BE2C (cell line): ENCODE data around the gene LAMB2.

Experiments used
- DNase-seq: peaks from one replicate; pipeline ENCODE4 v3.0.0-alpha.2; 2020
- H3K27me3 ChIP-seq: fragments of 250-450 bp; sonication (Bioruptor Pico); 2 replicates; pipeline ENCODE4 v1.5.1; 2020; ENCODE audit warnings: mild to moderate bottlenecking
- H3K36me3 ChIP-seq: fragments of 250-450 bp; sonication (Bioruptor Pico); 2 replicates; pipeline ENCODE4 v1.5.1; 2020; ENCODE audit warnings: mild to moderate bottlenecking
- H3K4me1 ChIP-seq: fragments of 250-450 bp; sonication (Bioruptor Pico); 2 replicates; pipeline ENCODE4 v1.5.1; 2020
- H3K4me3 ChIP-seq: 2 replicates; pipeline ENCODE4 v1.5.1; 2011; ENCODE audit warnings: low read depth, low read length
- H3K9me3 ChIP-seq: fragments of 250-450 bp; sonication (Bioruptor Pico); 2 replicates; pipeline ENCODE4 v1.5.1; 2020
- TF ChIP-seq, protein P1 (sequence below): IDR thresholded peaks from 2 replicates; pipeline ENCODE4 v1.5.1; 2012; ENCODE audit warnings: mild to moderate bottlenecking, low read depth, low read length

The LAMB2 gene

DNA sequence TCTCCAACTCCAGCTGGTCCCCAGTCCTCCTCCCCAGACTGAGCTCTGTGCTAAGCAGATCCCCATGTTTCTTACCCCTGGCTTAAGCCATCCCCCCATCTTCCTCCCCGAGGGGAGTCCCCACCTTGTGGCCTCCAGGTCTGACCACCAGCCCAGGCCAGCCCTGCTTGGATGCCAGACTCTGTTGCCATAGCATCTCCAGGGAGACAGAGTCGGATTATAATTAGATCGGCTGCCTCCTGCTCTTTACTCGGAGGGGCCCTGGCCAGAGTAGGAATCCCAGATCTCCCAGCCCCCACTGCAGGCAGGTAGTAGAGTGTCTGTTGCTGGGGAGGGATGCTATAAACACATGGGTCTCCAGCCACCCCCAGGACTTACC is 40.9 kb upstream of the LAMB2 start:
- DNase-seq = peak; percentile 69
- TF ChIP-seq, protein P1, sequence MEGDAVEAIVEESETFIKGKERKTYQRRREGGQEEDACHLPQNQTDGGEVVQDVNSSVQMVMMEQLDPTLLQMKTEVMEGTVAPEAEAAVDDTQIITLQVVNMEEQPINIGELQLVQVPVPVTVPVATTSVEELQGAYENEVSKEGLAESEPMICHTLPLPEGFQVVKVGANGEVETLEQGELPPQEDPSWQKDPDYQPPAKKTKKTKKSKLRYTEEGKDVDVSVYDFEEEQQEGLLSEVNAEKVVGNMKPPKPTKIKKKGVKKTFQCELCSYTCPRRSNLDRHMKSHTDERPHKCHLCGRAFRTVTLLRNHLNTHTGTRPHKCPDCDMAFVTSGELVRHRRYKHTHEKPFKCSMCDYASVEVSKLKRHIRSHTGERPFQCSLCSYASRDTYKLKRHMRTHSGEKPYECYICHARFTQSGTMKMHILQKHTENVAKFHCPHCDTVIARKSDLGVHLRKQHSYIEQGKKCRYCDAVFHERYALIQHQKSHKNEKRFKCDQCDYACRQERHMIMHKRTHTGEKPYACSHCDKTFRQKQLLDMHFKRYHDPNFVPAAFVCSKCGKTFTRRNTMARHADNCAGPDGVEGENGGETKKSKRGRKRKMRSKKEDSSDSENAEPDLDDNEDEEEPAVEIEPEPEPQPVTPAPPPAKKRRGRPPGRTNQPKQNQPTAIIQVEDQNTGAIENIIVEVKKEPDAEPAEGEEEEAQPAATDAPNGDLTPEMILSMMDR = no peak
- no peaks in the 10 kb centered on the region for H3K27me3 ChIP-seq
- peaks cover 14% of the 10 kb centered on the region for H3K4me1 ChIP-seq
- H3K9me3 ChIP-seq = no peaks in the 10 kb centered on the region
- H3K4me3 ChIP-seq = peak overlapping the region; percentile 39
- H3K36me3 ChIP-seq = peaks cover 10% of the 10 kb centered on the region

DNA sequence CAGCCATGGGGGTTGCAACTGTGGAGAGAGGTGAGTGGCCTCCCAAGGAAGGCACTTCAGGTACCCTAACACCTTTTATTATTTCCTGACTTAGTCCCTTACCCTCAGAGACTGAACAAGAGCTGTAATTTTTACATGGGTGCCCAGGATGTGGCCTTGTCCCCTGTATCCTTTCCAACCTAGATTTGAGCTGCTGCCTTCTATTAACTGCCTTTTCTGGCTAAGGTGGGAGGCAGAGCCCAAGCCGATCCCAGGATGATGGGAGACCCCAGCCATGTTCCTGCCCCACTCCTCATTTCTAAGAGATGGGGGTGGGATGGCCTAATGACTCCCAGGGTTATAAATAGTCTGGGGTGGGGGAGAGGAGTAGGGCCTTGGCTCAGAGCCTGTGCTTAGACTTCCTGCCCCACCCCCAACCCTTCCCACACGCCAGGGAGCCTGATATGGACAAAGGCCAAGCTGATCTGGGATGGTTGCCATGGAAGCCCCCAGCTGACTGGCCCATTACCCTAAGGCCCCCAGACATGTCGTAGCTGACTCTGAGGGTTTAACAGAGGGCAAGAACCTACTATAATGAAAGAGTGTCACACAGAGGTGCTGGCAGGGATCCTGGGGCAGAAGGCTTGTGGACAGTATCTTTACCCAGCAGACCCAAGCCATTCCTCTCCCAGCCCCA is 40.4 kb upstream of the LAMB2 start:
- Histone ChIP-seq H3K27me3 (no peaks in the 10 kb centered on the region), H3K36me3 (peaks cover 10% of the 10 kb centered on the region), H3K4me1 (peaks cover 14% of the 10 kb centered on the region), H3K9me3 (no peaks in the 10 kb centered on the region), H3K4me3 (peak overlapping the region; percentile 76)
- DNase-seq = peak; percentile 79
- TF ChIP-seq, protein P1 = no peak

DNA sequence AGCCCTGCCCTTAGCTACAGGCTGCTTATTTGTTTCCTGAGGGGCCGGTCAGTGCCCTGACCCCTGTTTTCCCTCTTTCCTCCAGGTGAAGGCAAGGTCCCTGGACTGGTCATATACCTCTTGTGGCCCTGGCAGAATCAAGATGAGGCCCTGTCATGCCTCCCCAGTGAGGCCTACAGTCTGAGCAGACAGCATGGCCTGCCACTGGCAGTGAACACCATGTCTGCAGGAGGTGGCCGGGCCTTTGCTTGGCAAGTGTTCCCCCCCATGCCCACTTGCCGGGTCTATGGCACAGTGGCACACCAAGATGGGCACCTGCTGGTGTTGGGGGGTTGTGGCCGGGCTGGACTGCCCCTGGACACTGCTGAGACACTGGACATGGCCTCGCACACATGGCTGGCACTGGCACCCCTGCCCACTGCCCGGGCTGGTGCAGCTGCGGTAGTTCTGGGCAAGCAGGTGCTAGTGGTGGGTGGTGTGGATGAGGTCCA is 39.7 kb upstream of the LAMB2 start:
- no peak for DNase-seq
- TF ChIP-seq, protein P1 = no peak
- peak overlapping the region; percentile 76 for H3K4me3 ChIP-seq
- H3K36me3 ChIP-seq = peaks cover 10% of the 10 kb centered on the region
- H3K9me3 ChIP-seq = no peaks in the 10 kb centered on the region
- peaks cover 14% of the 10 kb centered on the region for H3K4me1 ChIP-seq
- no peaks in the 10 kb centered on the region for H3K27me3 ChIP-seq

DNA sequence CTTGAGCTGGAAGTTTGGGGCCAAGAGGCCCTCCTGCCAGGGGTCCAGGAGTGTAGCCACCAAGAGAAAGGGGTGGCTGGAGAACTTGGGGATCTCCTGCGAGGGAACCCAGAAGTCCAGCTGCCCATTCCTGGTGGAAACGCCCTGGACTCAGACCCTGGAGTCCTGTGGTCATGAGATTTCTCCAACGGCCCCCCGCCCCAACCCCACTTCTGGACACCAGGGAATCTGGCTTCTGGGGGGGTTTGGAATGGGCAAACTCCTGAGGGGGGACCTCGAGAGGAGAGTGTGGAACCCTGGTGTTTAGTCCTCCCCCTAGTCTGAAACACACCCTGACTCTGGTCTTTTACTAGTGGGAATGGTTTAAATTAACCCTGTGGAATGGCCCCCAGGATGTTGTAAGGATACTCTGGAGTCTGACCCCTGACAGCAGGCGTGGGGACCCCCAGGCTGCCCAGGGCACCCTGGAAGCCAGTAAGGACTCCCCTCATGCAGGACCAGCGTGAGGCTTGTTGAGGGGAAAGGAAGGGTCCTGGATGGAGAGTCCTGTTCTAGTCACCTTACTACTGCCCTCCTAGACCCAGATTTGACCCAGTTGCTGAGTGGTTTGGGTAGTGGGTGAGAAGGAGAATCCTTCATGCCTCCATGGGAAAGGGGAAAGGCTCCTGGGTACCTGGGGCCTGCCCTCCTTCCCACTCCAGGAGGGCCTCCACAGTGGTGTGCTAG is 39.1 kb upstream of the LAMB2 start:
- Histone ChIP-seq H3K4me3 (peak overlapping the region; percentile 76), H3K4me1 (peaks cover 14% of the 10 kb centered on the region)
- TF ChIP-seq, protein P1 = no peak

DNA sequence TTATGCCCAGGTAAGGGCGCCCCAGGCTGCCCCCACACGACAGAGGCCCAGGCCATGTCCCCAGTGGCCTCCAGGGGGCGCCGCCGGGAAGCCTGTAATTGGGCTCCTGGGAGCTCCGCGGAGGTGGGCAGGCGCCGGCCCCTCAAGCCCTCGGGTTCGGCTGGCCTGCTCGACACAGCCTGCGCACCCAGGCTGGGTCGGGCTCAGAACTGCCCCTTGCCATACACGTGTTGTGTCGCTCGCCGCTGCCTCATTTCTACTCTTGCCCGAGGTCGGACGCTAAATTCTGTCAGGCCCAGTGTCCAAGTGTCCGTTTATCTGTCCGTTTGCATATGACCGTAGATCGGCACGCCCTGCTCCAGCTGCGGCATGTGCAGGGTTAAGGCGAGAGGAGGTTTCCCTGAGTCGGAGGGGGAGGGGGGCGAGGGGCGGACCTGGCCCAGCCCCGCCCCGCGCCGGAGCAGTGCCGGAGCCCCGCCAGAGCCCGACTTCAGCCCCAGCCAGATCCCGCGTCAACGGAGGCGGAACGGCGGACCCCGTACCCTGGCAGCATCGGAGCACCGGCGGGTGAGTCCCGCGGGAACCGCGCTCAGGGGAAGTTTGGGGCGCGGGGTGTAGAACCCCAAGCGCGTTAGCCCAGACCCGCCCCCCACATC is 38.4 kb upstream of the LAMB2 start, which contains the start of gene KLHDC8B:
KLHDC8B (plus strand) TSS at position 480 of the 656 bp plus-strand sequence. CDS start 1,172 bp downstream, outside the sequence.
- peaks cover 14% of the 10 kb centered on the region for H3K4me1 ChIP-seq

More for the DNA sequence above, 39.1 kb upstream of the LAMB2 start:
- peaks cover 10% of the 10 kb centered on the region for H3K36me3 ChIP-seq
- no peaks in the 10 kb centered on the region for H3K9me3 ChIP-seq
- no peak for DNase-seq
- no peaks in the 10 kb centered on the region for H3K27me3 ChIP-seq

More for the DNA sequence above, 38.4 kb upstream of the LAMB2 start, which contains the start of gene KLHDC8B:
- H3K4me3 ChIP-seq = peak within 1 kb of the TSS; percentile 76
- TF ChIP-seq, protein P1 = peak; percentile 64
- no peaks in the 10 kb centered on the region for H3K27me3 ChIP-seq
- peaks cover 10% of the 10 kb centered on the region for H3K36me3 ChIP-seq
- peak; percentile 88 for DNase-seq
- no peaks in the 10 kb centered on the region for H3K9me3 ChIP-seq
